PC-3 (cell line): ENCODE data around the gene DUSP5. TPM values are rescaled to one million over a fixed set of nuclear protein-coding genes. Genes with fewer than 3 reads are reported as not detected.

Source experiments
- ATAC-seq: fragments of 200-7000 bp; cut with Tn5 transposase; 2 replicates; pipeline ENCODE4 v1.9.1; 2020; ENCODE audit warnings: mild to moderate bottlenecking, moderate library complexity
- BruUV-seq: library from RNA; stranded (reverse); fragments of 400-500 nt; replicated peaks from 2 replicates; lab custom pipeline; 2021; lab: Mats Ljungman, UMichigan
- CTCF ChIA-PET: fragments of 300-600 bp; sonication (Branson Sonifier 250); formaldehyde crosslinking; loops from one replicate; lab custom pipeline; 2022; ENCODE audit warnings: antibody characterized with exemption; lab: Charles Lee
- POLR2A ChIA-PET: fragments of 300-600 bp; sonication (Branson Sonifier 250); formaldehyde crosslinking; loops from one replicate; lab custom pipeline; 2022; ENCODE audit warnings: antibody characterized with exemption; ENCODE audit not compliant: unreplicated experiment; lab: Charles Lee
- DNase-seq: peaks from one replicate; pipeline ENCODE4 v3.0.0-alpha.2; 2015
- H2AFZ ChIP-seq: fragments of 300-600 bp; sonication (generic); 2 replicates; pipeline ENCODE4 v1.6.0; 2016; ENCODE audit warnings: antibody characterized with exemption, low read length
- H3F3A ChIP-seq: fragments of 300-600 bp; sonication (generic); one replicate; pipeline ENCODE4 v1.6.0; 2017; ENCODE audit warnings: antibody characterized with exemption, low read length, control low read depth, mild to moderate bottlenecking; ENCODE audit not compliant: unreplicated experiment
- H3K27ac ChIP-seq: fragments of 300-600 bp; sonication (generic); 2 replicates; pipeline ENCODE4 v1.5.1; 2016; ENCODE audit warnings: mild to moderate bottlenecking, low read length
- H3K27me3 ChIP-seq: fragments of 300-600 bp; sonication (generic); 2 replicates; pipeline ENCODE4 v1.6.1; 2016; ENCODE audit warnings: low read length, mixed read lengths
- H3K36me3 ChIP-seq: fragments of 300-600 bp; sonication (generic); 2 replicates; pipeline ENCODE4 v1.6.1; 2016; ENCODE audit warnings: low read depth, mixed run types, low read length, mixed read lengths
- H3K4me1 ChIP-seq: fragments of 300-600 bp; sonication (generic); 2 replicates; pipeline ENCODE4 v1.5.1; 2016; ENCODE audit warnings: low read length; ENCODE audit not compliant: insufficient read depth
- H3K4me2 ChIP-seq: fragments of 300-600 bp; sonication (generic); 2 replicates; pipeline ENCODE4 v1.6.0; 2016; ENCODE audit warnings: low read length
- H3K4me3 ChIP-seq: fragments of 300-600 bp; sonication (generic); 2 replicates; pipeline ENCODE4 v1.5.1; 2016; ENCODE audit warnings: mild to moderate bottlenecking, low read length, mixed read lengths
- H3K79me2 ChIP-seq: fragments of 300-600 bp; sonication (generic); 2 replicates; pipeline ENCODE4 v1.6.1; 2017; ENCODE audit warnings: low read length, mixed read lengths
- H3K9ac ChIP-seq: fragments of 300-600 bp; sonication (generic); 2 replicates; pipeline ENCODE4 v1.6.0; 2016; ENCODE audit warnings: mild to moderate bottlenecking, low read length
- H3K9me2 ChIP-seq: fragments of 300-600 bp; sonication (generic); replicated peaks from 2 replicates; pipeline ENCODE4 v1.6.1; 2016; ENCODE audit warnings: mixed run types, low read length, mixed read lengths
- H3K9me3 ChIP-seq: fragments of 300-600 bp; sonication (generic); 2 replicates; pipeline ENCODE4 v1.6.1; 2016; ENCODE audit warnings: low read length, mixed read lengths
- H4K20me1 ChIP-seq: fragments of 300-600 bp; sonication (generic); 2 replicates; pipeline ENCODE4 v1.6.1; 2016; ENCODE audit warnings: low read length, mixed read lengths
- EZH2 ChIP-seq: fragments of 300-600 bp; sonication (generic); IDR thresholded peaks from one replicate; pipeline ENCODE4 v1.6.1; 2017; ENCODE audit warnings: antibody characterized with exemption, mild to moderate bottlenecking, low read length; ENCODE audit not compliant: unreplicated experiment
- EZH2phosphoT487 ChIP-seq: fragments of 300-600 bp; sonication (generic); IDR thresholded peaks from 2 replicates; pipeline ENCODE4 v1.6.1; 2018; ENCODE audit warnings: mild to moderate bottlenecking, antibody characterized with exemption, low read length, borderline replicate concordance
- intact Hi-C: fragments of 100-400 bp; cut with micrococcal nuclease; formaldehyde crosslinking; loops from 2 replicates; pipeline ENCODE4 v1.9.0; 2023
- total RNA-seq: library from RNA; depleted of rRNA; stranded (reverse); fragments of >200 nt; gene quantifications from 2 replicates; pipeline ENCODE4 v1.2.3, GENCODE V29; 2014
- TF ChIP-seq, protein P1 (sequence below): fragments of 300-600 bp; sonication (generic); conservative IDR thresholded peaks from 2 replicates; pipeline ENCODE4 v1.5.1; 2017; ENCODE audit warnings: antibody characterized with exemption, low read depth, mild to moderate bottlenecking, low read length

Gene DUSP5
- total RNA-seq, 1 experiment from 2014 or later, result 206 TPM

GRCh38 chr10:110539091-110539490 is 41.4 kb downstream of the DUSP5 start:
- no TSS peak for BruUV-seq
- POLR2A ChIA-PET, result no interaction called here

DNA sequence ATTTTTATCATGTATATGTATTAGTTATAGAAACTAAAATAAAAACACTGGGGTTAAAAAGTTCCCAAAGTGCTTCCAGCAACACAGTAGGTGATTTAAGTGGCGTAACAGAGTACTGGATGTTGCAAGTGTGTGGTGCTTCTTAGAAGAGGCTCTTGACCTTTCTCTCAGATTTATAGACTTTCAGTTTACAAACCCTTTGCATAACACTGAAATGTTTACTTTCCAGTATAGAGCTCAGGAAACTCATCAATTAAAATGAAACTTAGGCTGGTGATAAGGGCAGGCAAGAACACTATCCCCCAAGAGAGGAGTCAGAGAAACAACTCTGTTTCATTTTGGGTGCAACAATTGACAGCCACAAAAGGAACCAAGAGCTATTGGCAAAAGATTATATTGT is 42.3 kb downstream of the DUSP5 start:
- no peaks in the 10 kb centered on the region for H3F3A ChIP-seq
- no peak overlapping the region for H3K4me3 ChIP-seq
- no peaks in the 10 kb centered on the region for H3K27me3 ChIP-seq
- no peak overlapping the region for H2AFZ ChIP-seq
- H3K9me3 ChIP-seq, result no peaks in the 10 kb centered on the region
- CTCF ChIA-PET, result no interaction called here
- no peaks in the 10 kb centered on the region for H3K79me2 ChIP-seq
- peaks cover 15% of the 10 kb centered on the region for H3K4me1 ChIP-seq
- H3K27ac ChIP-seq, result no peak overlapping the region
- H3K36me3 ChIP-seq, result no peaks in the 10 kb centered on the region
- H3K9me2 ChIP-seq, result no peaks in the 10 kb centered on the region
- no peaks in the 10 kb centered on the region for H4K20me1 ChIP-seq
- DNase-seq, result no peak
- no TSS peak for BruUV-seq
- intact Hi-C loops, result no loop called here
- H3K4me2 ChIP-seq, result no peak overlapping the region
- TF ChIP-seq, protein P1, sequence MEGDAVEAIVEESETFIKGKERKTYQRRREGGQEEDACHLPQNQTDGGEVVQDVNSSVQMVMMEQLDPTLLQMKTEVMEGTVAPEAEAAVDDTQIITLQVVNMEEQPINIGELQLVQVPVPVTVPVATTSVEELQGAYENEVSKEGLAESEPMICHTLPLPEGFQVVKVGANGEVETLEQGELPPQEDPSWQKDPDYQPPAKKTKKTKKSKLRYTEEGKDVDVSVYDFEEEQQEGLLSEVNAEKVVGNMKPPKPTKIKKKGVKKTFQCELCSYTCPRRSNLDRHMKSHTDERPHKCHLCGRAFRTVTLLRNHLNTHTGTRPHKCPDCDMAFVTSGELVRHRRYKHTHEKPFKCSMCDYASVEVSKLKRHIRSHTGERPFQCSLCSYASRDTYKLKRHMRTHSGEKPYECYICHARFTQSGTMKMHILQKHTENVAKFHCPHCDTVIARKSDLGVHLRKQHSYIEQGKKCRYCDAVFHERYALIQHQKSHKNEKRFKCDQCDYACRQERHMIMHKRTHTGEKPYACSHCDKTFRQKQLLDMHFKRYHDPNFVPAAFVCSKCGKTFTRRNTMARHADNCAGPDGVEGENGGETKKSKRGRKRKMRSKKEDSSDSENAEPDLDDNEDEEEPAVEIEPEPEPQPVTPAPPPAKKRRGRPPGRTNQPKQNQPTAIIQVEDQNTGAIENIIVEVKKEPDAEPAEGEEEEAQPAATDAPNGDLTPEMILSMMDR, result no peak
- TF ChIP-seq EZH2phosphoT487 (no peak), EZH2 (no peak)
- POLR2A ChIA-PET, result no interaction called here
- no peak for ATAC-seq
- no peak overlapping the region for H3K9ac ChIP-seq

More at GRCh38 chr10:110539091-110539490, 41.4 kb downstream of the DUSP5 start:
- Histone ChIP-seq H3K4me3 (no peak overlapping the region), H3K4me1 (peaks cover 15% of the 10 kb centered on the region), H3K9ac (no peak overlapping the region), H3K9me2 (no peaks in the 10 kb centered on the region), H3K27ac (no peak overlapping the region), H2AFZ (no peak overlapping the region), H3K4me2 (no peak overlapping the region), H3F3A (no peaks in the 10 kb centered on the region), H4K20me1 (no peaks in the 10 kb centered on the region), H3K79me2 (no peaks in the 10 kb centered on the region), H3K27me3 (no peaks in the 10 kb centered on the region), H3K9me3 (no peaks in the 10 kb centered on the region), H3K36me3 (no peaks in the 10 kb centered on the region)
- no peak for ATAC-seq
- CTCF ChIA-PET, result no interaction called here
- TF ChIP-seq EZH2phosphoT487, result no peak
- TF ChIP-seq, protein P1, result no peak
- TF ChIP-seq EZH2, result no peak
- intact Hi-C loops, result no loop called here
- no peak for DNase-seq

DNA sequence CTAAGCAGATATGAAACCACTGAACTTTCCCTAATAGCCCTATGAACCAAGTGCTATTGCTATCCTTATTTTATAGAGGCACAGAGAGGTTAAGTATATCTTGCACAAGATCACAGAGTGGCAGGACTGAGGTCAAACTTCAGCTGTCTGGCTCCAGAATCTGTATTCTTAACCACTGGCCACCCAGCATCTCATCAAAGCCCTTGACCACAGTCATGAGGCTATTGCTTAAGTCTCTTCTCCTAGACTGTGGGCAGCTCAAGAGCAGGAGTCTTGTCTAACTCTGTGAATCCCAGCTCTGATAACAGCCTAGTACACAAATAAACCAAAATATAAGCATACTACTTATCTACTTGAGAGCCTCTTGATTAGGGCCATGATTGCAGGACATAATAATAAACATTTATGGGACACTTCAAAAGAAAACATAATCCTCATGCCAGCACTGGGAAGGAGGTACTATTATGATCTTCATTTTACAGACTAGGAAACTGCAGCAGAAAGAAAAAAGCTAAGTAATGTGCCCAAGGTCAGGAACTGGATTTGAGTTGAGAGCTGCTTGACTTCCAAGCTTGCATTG is 47.3 kb downstream of the DUSP5 start:
- H3K4me2 ChIP-seq, result no peak overlapping the region
- DNase-seq (no peak), ATAC-seq (no peak)
- H3K27me3 ChIP-seq, result no peaks in the 10 kb centered on the region
- no peaks in the 10 kb centered on the region for H3K9me3 ChIP-seq
- H4K20me1 ChIP-seq, result no peaks in the 10 kb centered on the region
- no peaks in the 10 kb centered on the region for H3K36me3 ChIP-seq
- H3K4me1 ChIP-seq, result peaks cover 3% of the 10 kb centered on the region; the same call in 1 of the 2 replicates
- CTCF ChIA-PET, result no interaction called here
- no peak overlapping the region for H2AFZ ChIP-seq
- H3K4me3 ChIP-seq, result no peak overlapping the region
- H3K9ac ChIP-seq, result no peak overlapping the region
- no peaks in the 10 kb centered on the region for H3K79me2 ChIP-seq
- no TSS peak for BruUV-seq
- no peak overlapping the region for H3K27ac ChIP-seq
- H3K9me2 ChIP-seq, result no peaks in the 10 kb centered on the region
- POLR2A ChIA-PET, result no interaction called here
- TF ChIP-seq, protein P1, result no peak
- TF ChIP-seq EZH2, result no peak
- TF ChIP-seq EZH2phosphoT487, result no peak
- H3F3A ChIP-seq, result no peaks in the 10 kb centered on the region
- intact Hi-C loops, result loop anchor here (5.0 kb wide), 1 partner anchor 33 kb away; no protein-coding TSS in a partner anchor
